Stimulated activated CD8-positive, alpha-beta memory T cell treated with anti-CD3 and anti-CD28 coated beads, Interleukin-7, amount 100 ng/mL, for 1 hour (primary cell): Measurements from ENCODE around the gene PRR14.

ENCODE experiments used
- DNase-seq, 2 donors: peaks; one replicate each; pipeline ENCODE4 v3.0.0-alpha.2; 2020; ENCODE audit warnings: low read depth in 2 of 2

PRR14 gene

GRCh38 chr16:30650369-30651123, at the start of gene PRR14:
PRR14 (plus strand) TSS chr16:30650960; CDS start chr16:30651646, 686 bp downstream.
- DNase-seq, result peak; percentile 93 to 94

GRCh38 chr16:30601966-30602365, 48.8 kb upstream of the PRR14 start:
- DNase-seq, result no peak

- DNase-seq, result no peak
Measured at GRCh38 chr16:30602616-30603277, 48.0 kb upstream of the PRR14 start.

- no peak for DNase-seq
Measured at GRCh38 chr16:30603945-30604315, 46.8 kb upstream of the PRR14 start.

- no peak for DNase-seq
Measured at GRCh38 chr16:30604316-30604947, 46.3 kb upstream of the PRR14 start.

- no peak for DNase-seq
Measured at GRCh38 chr16:30605158-30605557, 45.6 kb upstream of the PRR14 start.

- DNase-seq, result no peak
Measured at GRCh38 chr16:30606004-30606403, 44.8 kb upstream of the PRR14 start.

GRCh38 chr16:30609002-30609925, 41.5 kb upstream of the PRR14 start:
- DNase-seq, result no peak

- DNase-seq, result peak; percentile 88 to 90
Measured at GRCh38 chr16:30609926-30610839, 40.6 kb upstream of the PRR14 start, which contains the start of gene ZNF689. ZNF689 (minus strand) TSS chr16:30610389; CDS start chr16:30610041, 348 bp downstream.

- DNase-seq, result peak; percentile 24 to 38
Measured at GRCh38 chr16:30615358-30616091, 35.2 kb upstream of the PRR14 start.

- no peak for DNase-seq
Measured at GRCh38 chr16:30619202-30619601, 31.6 kb upstream of the PRR14 start.

- DNase-seq, result no peak
Measured at GRCh38 chr16:30619638-30620037, 31.1 kb upstream of the PRR14 start.

- no peak for DNase-seq
Measured at GRCh38 chr16:30620169-30620568, 30.6 kb upstream of the PRR14 start.

- DNase-seq, result no peak
Measured at GRCh38 chr16:30621765-30622164, 29.0 kb upstream of the PRR14 start.

- DNase-seq, result no peak
Measured at GRCh38 chr16:30622455-30623032, 28.2 kb upstream of the PRR14 start.

GRCh38 chr16:30623536-30624283, 27.1 kb upstream of the PRR14 start:
- DNase-seq, result no peak

- no peak for DNase-seq
Measured at GRCh38 chr16:30626236-30626635, 24.5 kb upstream of the PRR14 start.

- DNase-seq, result peak; percentile 70 to 87
Measured at GRCh38 chr16:30628628-30629540, 21.9 kb upstream of the PRR14 start.
